ENCODE measurements around the gene CCDC40.

The CCDC40 gene

GRCh38 chr17:80025796-80026195, 10.6 kb upstream of the CCDC40 start:
- ATAC-seq (no peak), DNase-seq (no peak)
- Mint-ChIP-seq H3K9me3 (no peaks in the 10 kb centered on the region), H3K4me3 (no peak overlapping the region), H3K36me3 (ENCODE audit: low read depth) (no peaks in the 10 kb centered on the region), H3K27ac (no peak overlapping the region), H3K4me1 (no peaks in the 10 kb centered on the region), H3K27me3 (no peaks in the 10 kb centered on the region)

DNA sequence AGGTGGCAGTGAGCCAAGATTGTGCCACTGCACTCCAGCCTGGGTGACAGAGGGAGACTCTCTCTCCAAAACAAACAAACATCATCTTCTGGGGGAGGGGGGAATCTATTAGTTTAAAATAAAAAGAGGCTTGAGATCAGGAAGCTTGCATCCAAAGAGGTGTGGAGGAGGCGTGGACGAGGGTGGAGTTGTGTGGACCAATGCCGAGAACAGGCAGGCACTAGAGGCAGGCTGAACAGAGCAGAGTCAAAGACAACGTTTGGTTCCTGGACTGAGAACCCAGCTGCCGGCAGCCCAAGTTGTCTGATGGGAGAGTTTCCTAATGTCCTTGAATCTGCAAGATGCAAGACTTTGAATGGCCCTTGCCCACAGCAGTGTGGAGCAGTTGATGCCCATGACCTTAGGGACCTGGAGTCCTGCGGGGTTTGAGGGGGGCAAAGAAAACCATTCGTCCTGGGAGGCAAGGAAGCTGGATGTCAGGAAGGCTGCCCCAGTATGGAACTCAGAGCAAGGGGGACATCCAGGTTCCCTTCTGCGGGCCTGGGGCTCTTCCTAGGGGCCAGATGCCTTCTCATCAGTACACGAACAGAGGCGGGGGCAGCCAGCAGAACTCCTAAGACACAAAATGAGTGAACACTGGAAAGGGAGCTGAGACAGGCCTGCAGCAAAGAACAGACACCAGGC, 9.9 kb upstream of the CCDC40 start:
- no peak overlapping the region for H3K27ac Mint-ChIP-seq
- H3K36me3 Mint-ChIP-seq (ENCODE audit: low read depth): no peaks in the 10 kb centered on the region
- no peak overlapping the region for H3K4me3 Mint-ChIP-seq
- DNase-seq (no peak), ATAC-seq (no peak)
- no peaks in the 10 kb centered on the region for H3K27me3 Mint-ChIP-seq
- no peaks in the 10 kb centered on the region for H3K4me1 Mint-ChIP-seq
- no peaks in the 10 kb centered on the region for H3K9me3 Mint-ChIP-seq

DNA sequence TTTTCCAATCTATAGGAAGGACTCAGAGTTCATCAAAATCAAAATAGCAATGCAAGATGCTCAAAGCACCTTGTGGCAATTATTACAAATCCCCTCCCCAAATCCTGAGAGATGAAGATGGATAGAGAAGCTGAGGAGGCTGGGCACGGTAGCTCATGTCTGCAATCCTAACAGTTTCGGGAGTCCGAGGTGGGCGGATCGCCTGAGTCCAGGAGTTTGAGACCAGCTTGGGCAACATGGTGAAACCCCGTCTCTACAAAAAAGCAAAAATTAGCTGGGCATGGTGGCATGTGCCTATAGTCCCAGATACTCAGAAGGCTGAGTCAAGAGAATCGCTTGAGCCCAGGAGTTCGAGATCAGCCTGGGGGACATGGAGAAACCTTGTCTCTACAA, 9.4 kb upstream of the CCDC40 start:
- H3K27me3 Mint-ChIP-seq: no peaks in the 10 kb centered on the region

DNA sequence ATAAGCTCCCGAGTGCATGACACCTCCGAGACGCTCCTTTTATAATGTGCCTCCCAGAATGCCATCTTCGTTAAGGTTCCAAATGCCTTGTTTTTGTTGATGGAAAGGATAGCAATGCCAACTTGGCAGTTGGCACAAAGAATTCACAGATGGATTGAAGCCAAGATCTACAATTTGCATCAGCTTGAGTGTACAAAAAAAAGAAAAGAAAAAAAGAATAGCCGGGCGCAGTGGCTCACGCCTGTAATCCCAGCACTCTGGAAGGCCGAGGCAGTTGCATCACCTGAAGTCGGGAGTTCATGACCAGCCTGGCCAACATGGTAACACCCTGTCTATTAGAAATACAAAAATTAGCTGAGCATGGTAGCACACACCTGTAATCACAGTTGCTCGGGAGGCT, 8.4 kb upstream of the CCDC40 start:
- no peak overlapping the region for H3K27ac Mint-ChIP-seq
- no peak overlapping the region for H3K4me3 Mint-ChIP-seq
- no peaks in the 10 kb centered on the region for H3K9me3 Mint-ChIP-seq
- H3K36me3 Mint-ChIP-seq (ENCODE audit: low read depth): no peaks in the 10 kb centered on the region
- H3K27me3 Mint-ChIP-seq: no peaks in the 10 kb centered on the region
- ATAC-seq (no peak), DNase-seq (no peak)
- H3K4me1 Mint-ChIP-seq: no peaks in the 10 kb centered on the region

More for the DNA sequence above, 9.4 kb upstream of the CCDC40 start:
- Mint-ChIP-seq H3K27ac (no peak overlapping the region), H3K4me1 (no peaks in the 10 kb centered on the region), H3K36me3 (ENCODE audit: low read depth) (no peaks in the 10 kb centered on the region), H3K9me3 (no peaks in the 10 kb centered on the region), H3K4me3 (no peak overlapping the region)
- ATAC-seq (no peak), DNase-seq (no peak)

DNA sequence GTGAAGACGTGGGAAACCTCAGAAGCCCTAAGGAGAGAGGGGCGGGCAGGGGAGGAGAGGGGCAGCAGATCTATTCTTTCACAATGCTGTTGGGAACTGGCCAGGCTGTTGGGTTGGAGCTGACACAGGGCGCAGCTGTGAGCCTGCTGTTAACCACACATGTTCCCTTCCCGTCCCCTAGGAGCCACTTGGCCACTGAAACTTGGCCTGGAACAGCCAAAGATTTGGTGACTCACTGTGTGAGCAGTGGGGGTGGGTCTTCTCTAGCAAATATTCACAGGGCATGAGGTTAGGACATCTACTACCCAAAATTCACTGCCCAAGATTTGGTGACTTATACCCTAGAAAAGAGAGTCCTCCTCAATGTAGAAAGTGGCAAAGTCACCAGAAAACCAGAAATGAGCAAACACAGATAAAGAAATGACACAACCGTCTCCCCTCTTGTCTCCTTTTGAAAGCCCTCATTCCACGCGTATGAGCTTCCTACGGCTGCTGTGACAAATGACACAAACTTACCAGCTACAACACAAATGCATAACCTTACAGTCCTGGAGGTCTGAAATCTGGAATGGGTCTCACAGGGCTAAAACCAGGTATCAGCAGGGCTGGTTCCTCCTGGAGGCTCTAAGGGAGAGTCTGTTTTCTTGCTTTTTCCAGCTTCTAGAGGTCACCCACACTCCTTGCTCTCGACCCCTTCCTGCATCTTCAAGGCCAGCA, 7.0 kb upstream of the CCDC40 start:
- H3K9me3 Mint-ChIP-seq: no peaks in the 10 kb centered on the region
- H3K36me3 Mint-ChIP-seq (ENCODE audit: low read depth): no peaks in the 10 kb centered on the region
- DNase-seq: no peak
- no peak overlapping the region for H3K27ac Mint-ChIP-seq
- peaks cover under 1% of the 10 kb centered on the region for H3K4me1 Mint-ChIP-seq
- peaks cover 2% of the 10 kb centered on the region for H3K27me3 Mint-ChIP-seq
- H3K4me3 Mint-ChIP-seq: no peak overlapping the region
- ATAC-seq: no peak

GRCh38 chr17:80030730-80031410, 5.6 kb upstream of the CCDC40 start:
- no peak for DNase-seq
- Mint-ChIP-seq H3K9me3 (no peaks in the 10 kb centered on the region), H3K36me3 (ENCODE audit: low read depth) (no peaks in the 10 kb centered on the region), H3K27ac (no peak overlapping the region), H3K4me3 (no peak overlapping the region), H3K4me1 (peaks cover 9% of the 10 kb centered on the region), H3K27me3 (peaks cover 8% of the 10 kb centered on the region)
- no peak for ATAC-seq

DNA sequence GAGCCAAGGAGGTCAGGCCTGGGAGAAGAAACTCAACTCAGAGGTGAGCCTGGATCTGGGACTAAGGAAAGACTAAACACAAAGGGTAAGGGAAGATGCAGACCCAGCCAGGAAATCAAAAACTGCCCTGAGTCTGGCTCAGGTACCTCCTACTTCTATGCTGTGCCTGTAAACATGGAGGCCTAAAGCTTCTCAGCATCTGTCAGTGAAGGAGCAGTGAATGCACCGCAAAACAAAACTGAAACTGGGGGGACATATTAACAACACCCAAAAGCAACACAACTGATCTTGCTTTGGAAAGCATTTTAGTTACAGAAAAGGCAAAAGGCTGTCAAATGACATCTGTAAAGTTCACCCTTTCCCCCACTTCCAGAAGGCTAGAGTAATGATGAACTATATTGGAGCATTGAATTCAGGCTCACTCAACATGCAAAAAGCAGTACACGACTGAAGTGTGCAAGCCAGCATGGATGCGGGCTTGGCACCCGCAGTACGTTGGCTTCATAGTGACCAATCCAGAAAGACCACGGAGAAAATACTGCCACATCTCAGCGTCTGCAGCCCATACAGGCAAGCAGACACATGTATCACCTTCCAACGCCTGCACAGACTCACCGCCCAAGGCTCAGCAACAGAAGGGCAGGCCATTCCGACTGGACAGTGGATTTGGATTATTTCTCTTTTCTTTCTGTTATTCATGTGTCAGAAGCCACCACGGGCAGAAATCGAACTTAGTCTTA, 4.6 kb upstream of the CCDC40 start:
- no peak overlapping the region for H3K4me3 Mint-ChIP-seq
- H3K4me1 Mint-ChIP-seq: peaks cover 10% of the 10 kb centered on the region
- peaks cover 10% of the 10 kb centered on the region for H3K27me3 Mint-ChIP-seq
- H3K9me3 Mint-ChIP-seq: no peaks in the 10 kb centered on the region
- H3K27ac Mint-ChIP-seq: no peak overlapping the region
- DNase-seq (no peak), ATAC-seq (no peak)
- no peaks in the 10 kb centered on the region for H3K36me3 Mint-ChIP-seq (ENCODE audit: low read depth)

DNA sequence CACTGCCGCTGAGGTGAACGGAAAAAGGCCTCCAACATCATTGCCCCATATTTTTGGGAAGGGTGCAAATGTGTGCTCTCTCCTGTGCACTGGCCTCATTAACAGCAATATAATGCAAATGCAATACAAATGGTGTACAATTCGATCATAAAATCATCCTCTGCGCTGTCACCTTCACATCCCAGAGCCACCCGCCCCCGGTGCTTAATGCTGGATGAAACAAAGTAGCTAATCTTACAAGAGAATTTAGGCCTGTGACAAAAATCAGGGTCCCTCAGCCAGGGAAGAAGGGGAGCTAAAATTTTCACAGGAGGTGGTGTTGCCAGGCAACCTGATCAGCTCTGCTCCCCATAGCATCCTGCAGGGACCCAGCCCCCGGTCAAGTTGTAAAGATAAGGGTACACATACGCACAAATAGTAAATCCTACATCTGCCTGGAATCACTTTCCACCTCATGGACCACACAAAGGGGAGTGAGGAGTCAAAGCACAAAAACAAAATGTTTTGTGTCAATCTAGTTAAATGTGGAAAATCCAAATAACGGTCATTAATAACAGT, 3.7 kb upstream of the CCDC40 start:
- H3K4me3 Mint-ChIP-seq: no peak overlapping the region
- H3K36me3 Mint-ChIP-seq (ENCODE audit: low read depth): no peaks in the 10 kb centered on the region
- DNase-seq (no peak), ATAC-seq (no peak)
- H3K27ac Mint-ChIP-seq: no peak overlapping the region
- peaks cover 14% of the 10 kb centered on the region for H3K4me1 Mint-ChIP-seq
- peaks cover 13% of the 10 kb centered on the region for H3K27me3 Mint-ChIP-seq
- H3K9me3 Mint-ChIP-seq: no peaks in the 10 kb centered on the region

GRCh38 chr17:80033840-80034239, 2.6 kb upstream of the CCDC40 start:
- Mint-ChIP-seq H3K9me3 (no peaks in the 10 kb centered on the region), H3K36me3 (ENCODE audit: low read depth) (no peaks in the 10 kb centered on the region), H3K27me3 (peaks cover 16% of the 10 kb centered on the region), H3K27ac (no peak overlapping the region), H3K4me1 (peaks cover 14% of the 10 kb centered on the region), H3K4me3 (peak overlapping the region; percentile 89)
- no peak for ATAC-seq
- DNase-seq: no peak

DNA sequence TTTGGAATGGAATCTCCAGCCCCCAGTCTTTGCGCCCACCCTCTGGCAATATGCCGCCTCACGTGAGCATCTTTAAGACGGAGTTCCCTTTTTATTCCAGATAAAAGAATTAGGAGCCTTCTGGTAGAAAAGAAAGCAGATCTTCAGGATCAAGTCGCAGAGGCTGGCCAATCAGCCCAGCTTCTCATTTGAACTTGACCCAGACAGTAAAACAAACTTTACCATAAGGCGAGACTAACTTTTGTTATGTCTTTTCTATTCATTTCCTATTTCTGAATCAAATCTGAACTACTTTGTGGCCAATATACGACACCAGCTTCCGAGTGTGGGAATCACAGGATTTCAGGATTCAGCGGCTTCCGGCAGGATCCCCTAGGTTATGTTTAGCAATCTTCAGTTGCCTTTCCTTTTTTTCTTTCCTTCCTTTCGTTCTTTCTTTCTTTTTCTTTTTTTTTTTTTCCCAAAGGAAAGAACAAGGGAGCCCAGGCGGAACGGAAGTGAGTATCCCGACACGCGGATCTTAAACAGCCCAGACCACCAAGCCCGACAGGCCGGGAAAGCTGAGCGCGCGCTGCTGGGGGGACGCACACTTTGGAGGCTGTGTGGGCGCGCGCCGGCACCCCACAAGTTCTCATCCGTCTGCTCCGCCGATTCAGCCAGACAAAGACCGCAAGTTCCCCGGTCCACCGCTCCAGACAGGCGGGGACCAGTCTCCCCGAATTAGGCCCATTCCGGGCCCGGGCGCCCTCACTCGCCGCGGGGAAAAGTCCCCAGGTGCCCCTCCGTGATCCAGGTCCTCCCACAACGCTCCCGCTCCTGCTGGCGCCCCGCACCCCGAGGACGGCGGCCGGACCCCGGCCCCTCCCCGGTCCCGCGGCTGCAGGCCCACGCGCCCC, 1.4 kb upstream of the CCDC40 start:
- H3K4me3 Mint-ChIP-seq: peak overlapping the region; percentile 89
- peaks cover 14% of the 10 kb centered on the region for H3K4me1 Mint-ChIP-seq
- no peaks in the 10 kb centered on the region for H3K36me3 Mint-ChIP-seq (ENCODE audit: low read depth)
- ATAC-seq (peak; percentile 5), DNase-seq (peak; percentile 41)
- no peaks in the 10 kb centered on the region for H3K9me3 Mint-ChIP-seq
- H3K27me3 Mint-ChIP-seq: peaks cover 16% of the 10 kb centered on the region
- H3K27ac Mint-ChIP-seq: peak overlapping the region; percentile 67

- no peaks in the 10 kb centered on the region for H3K36me3 Mint-ChIP-seq (ENCODE audit: low read depth)
- DNase-seq: no peak
- H3K27me3 Mint-ChIP-seq: peaks cover 16% of the 10 kb centered on the region
- H3K4me1 Mint-ChIP-seq: peaks cover 14% of the 10 kb centered on the region
- peak within 1 kb of the TSS; percentile 72 for H3K27ac Mint-ChIP-seq
- H3K4me3 Mint-ChIP-seq: peak within 1 kb of the TSS; percentile 89
- no peaks in the 10 kb centered on the region for H3K9me3 Mint-ChIP-seq
- ATAC-seq: no peak
Measured at GRCh38 chr17:80035687-80035936, 830 bp upstream of the CCDC40 start, which contains the start of gene TBC1D16. Gene TBC1D16 (minus strand): TSS chr17:80035872. CDS start chr17:80013547, 22,325 bp downstream.

GRCh38 chr17:80036715-80037477, 454 bp downstream of the CCDC40 start:
- H3K36me3 Mint-ChIP-seq (ENCODE audit: low read depth): no peaks in the 10 kb centered on the region
- no peaks in the 10 kb centered on the region for H3K9me3 Mint-ChIP-seq
- DNase-seq (peak; percentile 38), ATAC-seq (peak; percentile 11)
- H3K27me3 Mint-ChIP-seq: peaks cover 16% of the 10 kb centered on the region
- peaks cover 14% of the 10 kb centered on the region for H3K4me1 Mint-ChIP-seq
- H3K27ac Mint-ChIP-seq: peak overlapping the region; percentile 68
- H3K4me3 Mint-ChIP-seq: peak overlapping the region; percentile 83

GRCh38 chr17:80043963-80044362, 7.5 kb downstream of the CCDC40 start:
- no peak for DNase-seq
- no peaks in the 10 kb centered on the region for H3K36me3 Mint-ChIP-seq (ENCODE audit: low read depth)
- no peak for ATAC-seq
- H3K4me3 Mint-ChIP-seq: no peak overlapping the region
- H3K27me3 Mint-ChIP-seq: no peaks in the 10 kb centered on the region
- H3K4me1 Mint-ChIP-seq: no peaks in the 10 kb centered on the region
- H3K9me3 Mint-ChIP-seq: no peaks in the 10 kb centered on the region
- no peak overlapping the region for H3K27ac Mint-ChIP-seq

Measured in activated naive CD8-positive, alpha-beta T cell treated with anti-CD3 and anti-CD28 coated beads, Interleukin-2, amount 50 U/mL, for 24 hours (primary cell).